OCI-LY7 (cell line): Measurements from ENCODE around the gene TNP1. TPM values are rescaled to one million over a fixed set of nuclear protein-coding genes. Genes with fewer than 3 reads are reported as not detected.

Experiments
- Bru-seq: library from RNA; stranded (reverse); fragments of 400-500 nt; gene quantifications from one replicate; lab custom pipeline; 2021; lab: Mats Ljungman, UMichigan
- BruChase-seq, 2 experiments: library from RNA; stranded (reverse); fragments of 400-500 nt; gene quantifications; one replicate each; lab custom pipeline; 2021; lab: Mats Ljungman, UMichigan
- BruUV-seq: library from RNA; stranded (reverse); fragments of 400-500 nt; replicated peaks from 2 replicates; lab custom pipeline; 2021; lab: Mats Ljungman, UMichigan
- CTCF ChIA-PET: fragments of 300-600 bp; sonication (Branson Sonifier 250); formaldehyde crosslinking; loops from one replicate; lab custom pipeline; 2022; ENCODE audit warnings: antibody characterized with exemption; ENCODE audit not compliant: unreplicated experiment; lab: Charles Lee
- POLR2A ChIA-PET: fragments of 300-600 bp; sonication (Branson Sonifier 250); formaldehyde crosslinking; loops from one replicate; lab custom pipeline; 2022; ENCODE audit warnings: antibody characterized with exemption; lab: Charles Lee
- DNase-seq: peaks from one replicate; pipeline ENCODE4 v3.0.0-alpha.2; 2015; ENCODE audit warnings: low spot score
- H2AFZ ChIP-seq: fragments of 200-600 bp; sonication (generic), shearing (Covaris generic); 2 replicates; pipeline ENCODE4 v1.6.1; 2014; ENCODE audit warnings: mild to moderate bottlenecking, antibody characterized with exemption, low read length, moderate library complexity
- H3K27ac ChIP-seq: fragments of 200-600 bp; sonication (generic); 2 replicates; pipeline ENCODE4 v1.5.1; 2014; ENCODE audit warnings: mixed run types, low read depth, mild to moderate bottlenecking, moderate library complexity, low read length, inconsistent platforms; ENCODE audit not compliant: poor library complexity, severe bottlenecking
- H3K36me3 ChIP-seq: fragments of 200-600 bp; sonication (generic); 2 replicates; pipeline ENCODE4 v1.6.1; 2014; ENCODE audit warnings: mild to moderate bottlenecking, antibody characterized with exemption, low read length, moderate library complexity, mixed read lengths; ENCODE audit not compliant: insufficient read depth
- H3K4me1 ChIP-seq: fragments of 200-600 bp; sonication (generic); 2 replicates; pipeline ENCODE4 v1.5.1; 2014; ENCODE audit warnings: mild to moderate bottlenecking, low read length; ENCODE audit not compliant: insufficient read depth, poor library complexity, severe bottlenecking
- H3K4me2 ChIP-seq: fragments of 200-600 bp; sonication (generic); 2 replicates; pipeline ENCODE4 v1.6.1; 2014; ENCODE audit warnings: mild to moderate bottlenecking, low read length
- H3K4me3 ChIP-seq: fragments of 200-600 bp; sonication (generic); 2 replicates; pipeline ENCODE4 v1.5.1; 2014; ENCODE audit warnings: mild to moderate bottlenecking, low read depth, low read length; ENCODE audit not compliant: poor library complexity, severe bottlenecking
- H3K79me2 ChIP-seq: fragments of 200-600 bp; sonication (generic); 2 replicates; pipeline ENCODE4 v1.6.1; 2016; ENCODE audit warnings: low read depth, mild to moderate bottlenecking, low read length, moderate library complexity, mixed read lengths; ENCODE audit not compliant: insufficient read depth
- H3K9me2 ChIP-seq: fragments of 200-600 bp; sonication (generic); 2 replicates; pipeline ENCODE4 v1.6.1; 2016; ENCODE audit warnings: mild to moderate bottlenecking, low read length, mixed read lengths; ENCODE audit not compliant: insufficient read depth
- H3K9me3 ChIP-seq: fragments of 200-600 bp; sonication (generic); 2 replicates; pipeline ENCODE4 v1.6.1; 2014; ENCODE audit warnings: mild to moderate bottlenecking, mixed run types, low read length, mixed read lengths
- H4K20me1 ChIP-seq: fragments of 200-600 bp; sonication (generic); 2 replicates; pipeline ENCODE4 v1.6.1; 2014; ENCODE audit warnings: mild to moderate bottlenecking, antibody characterized with exemption, low read length, moderate library complexity, mixed read lengths; ENCODE audit not compliant: insufficient read depth
- EZH2phosphoT487 ChIP-seq: fragments of 200-600 bp; sonication (generic); IDR thresholded peaks from 2 replicates; pipeline ENCODE4 v1.6.1; 2018; ENCODE audit warnings: low read depth, borderline replicate concordance, mild to moderate bottlenecking, mixed run types, antibody characterized with exemption, low read length, moderate library complexity, mixed read lengths
- intact Hi-C: fragments of 100-400 bp; cut with micrococcal nuclease; formaldehyde crosslinking; loops from one replicate; pipeline ENCODE4 v1.10.0; 2022; ENCODE audit not compliant: unreplicated experiment
- long read RNA-seq: library from polyadenylated mRNA; stranded (forward); transcript quantifications from one replicate; pipeline ENCODE4 v2.0.0, GENCODE V29; 2022
- total RNA-seq, 2 experiments: library from RNA; depleted of rRNA in 1 of 2; stranded (reverse); fragments of >200 nt in 1 of 2; shearing (Covaris generic) in 1 of 2; gene quantifications; 2 replicates each; pipeline ENCODE4 v1.2.3, GENCODE V29; 2014 to 2022
- TF ChIP-seq, protein P1 (sequence below): fragments of 200-600 bp; sonication (generic); conservative IDR thresholded peaks from 2 replicates; pipeline ENCODE4 v1.5.1; 2014; ENCODE audit warnings: mild to moderate bottlenecking, antibody characterized with exemption, low read length, moderate library complexity, mixed read lengths

Gene TNP1, protein sequence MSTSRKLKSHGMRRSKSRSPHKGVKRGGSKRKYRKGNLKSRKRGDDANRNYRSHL
- not detected in 2 replicates for total RNA-seq (2014; rRNA removed; shearing (Covaris generic))
- not detected in 2 replicates for total RNA-seq (2022)
- Bru-seq, nascent RNA, result not detected
- BruChase-seq, experiment 1, labeled RNA remaining after a 6-hour chase, result not detected
- not detected for BruChase-seq, experiment 2, labeled RNA remaining after a 2-hour chase
- long read RNA-seq, result 0 reads

DNA sequence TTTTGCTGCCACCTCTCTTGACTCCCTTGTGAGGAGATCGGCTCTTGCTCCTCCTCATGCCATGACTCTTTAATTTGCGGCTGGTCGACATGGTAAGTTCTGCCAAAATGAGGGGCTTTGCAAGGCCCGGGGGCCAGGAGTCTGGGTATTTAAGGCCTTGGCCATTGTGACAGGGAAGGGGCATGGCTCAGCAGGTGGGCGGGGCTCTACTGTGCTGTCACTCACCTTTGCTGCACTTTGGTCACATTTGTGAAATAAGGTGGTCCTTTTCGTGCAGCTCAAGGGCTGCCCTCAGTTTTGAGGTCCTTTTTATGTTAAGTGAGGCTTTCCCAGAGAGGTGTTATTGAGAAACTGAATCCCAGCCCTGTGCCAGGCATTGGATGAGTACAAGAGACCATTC, at the start of gene TNP1:
Gene TNP1, minus strand, starts transcription at position 121 of the 400 bp plus-strand sequence. Its CDS starts 30 bp downstream, at position 91.
- no peaks in the 10 kb centered on the region for H3K79me2 ChIP-seq
- H3K9me2 ChIP-seq, result no peaks in the 10 kb centered on the region
- H3K4me3 ChIP-seq, result no peak within 1 kb of the TSS
- TF ChIP-seq EZH2phosphoT487, result no peak
- TF ChIP-seq, protein P1, sequence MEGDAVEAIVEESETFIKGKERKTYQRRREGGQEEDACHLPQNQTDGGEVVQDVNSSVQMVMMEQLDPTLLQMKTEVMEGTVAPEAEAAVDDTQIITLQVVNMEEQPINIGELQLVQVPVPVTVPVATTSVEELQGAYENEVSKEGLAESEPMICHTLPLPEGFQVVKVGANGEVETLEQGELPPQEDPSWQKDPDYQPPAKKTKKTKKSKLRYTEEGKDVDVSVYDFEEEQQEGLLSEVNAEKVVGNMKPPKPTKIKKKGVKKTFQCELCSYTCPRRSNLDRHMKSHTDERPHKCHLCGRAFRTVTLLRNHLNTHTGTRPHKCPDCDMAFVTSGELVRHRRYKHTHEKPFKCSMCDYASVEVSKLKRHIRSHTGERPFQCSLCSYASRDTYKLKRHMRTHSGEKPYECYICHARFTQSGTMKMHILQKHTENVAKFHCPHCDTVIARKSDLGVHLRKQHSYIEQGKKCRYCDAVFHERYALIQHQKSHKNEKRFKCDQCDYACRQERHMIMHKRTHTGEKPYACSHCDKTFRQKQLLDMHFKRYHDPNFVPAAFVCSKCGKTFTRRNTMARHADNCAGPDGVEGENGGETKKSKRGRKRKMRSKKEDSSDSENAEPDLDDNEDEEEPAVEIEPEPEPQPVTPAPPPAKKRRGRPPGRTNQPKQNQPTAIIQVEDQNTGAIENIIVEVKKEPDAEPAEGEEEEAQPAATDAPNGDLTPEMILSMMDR, result no peak
- no peaks in the 10 kb centered on the region for H3K4me1 ChIP-seq
- CTCF ChIA-PET, result no interaction called here
- DNase-seq, result no peak
- intact Hi-C loops, result no loop called here
- BruUV-seq, result no TSS peak
- no peaks in the 10 kb centered on the region for H3K36me3 ChIP-seq
- no peak within 1 kb of the TSS for H3K4me2 ChIP-seq
- POLR2A ChIA-PET, result no interaction called here
- H3K27ac ChIP-seq, result no peak within 1 kb of the TSS
- no peak within 1 kb of the TSS for H2AFZ ChIP-seq
- no peaks in the 10 kb centered on the region for H4K20me1 ChIP-seq
- no peaks in the 10 kb centered on the region for H3K9me3 ChIP-seq

DNA sequence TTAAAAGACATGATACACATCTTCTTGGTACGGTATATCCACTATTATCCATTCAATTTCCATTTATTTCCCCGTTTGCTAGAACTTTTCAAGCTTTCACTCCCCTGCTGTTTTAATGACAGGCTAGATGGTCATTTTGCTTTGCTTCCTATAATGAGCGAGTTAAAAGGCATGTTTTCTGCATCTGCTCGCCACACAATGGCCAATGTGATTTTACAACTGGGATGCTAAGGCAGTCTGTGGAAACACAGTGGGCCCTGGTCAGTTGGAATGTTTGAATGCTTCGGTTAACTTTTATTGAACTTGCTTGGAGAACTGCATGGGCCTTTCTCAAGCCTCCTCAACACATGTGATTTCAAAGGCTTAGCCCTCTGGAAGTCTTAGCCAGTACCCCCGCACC, 48.4 kb upstream of the TNP1 start:
- DNase-seq, result no peak
- H3K4me3 ChIP-seq, result no peak overlapping the region
- no peak for TF ChIP-seq EZH2phosphoT487
- TF ChIP-seq, protein P1, result no peak
- H3K79me2 ChIP-seq, result no peaks in the 10 kb centered on the region
- ChIA-PET POLR2A (no interaction called here), CTCF (no interaction called here)
- no TSS peak for BruUV-seq
- H3K9me3 ChIP-seq, result no peaks in the 10 kb centered on the region
- no peaks in the 10 kb centered on the region for H3K36me3 ChIP-seq
- no peaks in the 10 kb centered on the region for H4K20me1 ChIP-seq
- intact Hi-C loops, result no loop called here
- no peak overlapping the region for H2AFZ ChIP-seq
- H3K9me2 ChIP-seq, result no peaks in the 10 kb centered on the region
- no peaks in the 10 kb centered on the region for H3K4me1 ChIP-seq
- no peak overlapping the region for H3K27ac ChIP-seq
- H3K4me2 ChIP-seq, result no peak overlapping the region

DNA sequence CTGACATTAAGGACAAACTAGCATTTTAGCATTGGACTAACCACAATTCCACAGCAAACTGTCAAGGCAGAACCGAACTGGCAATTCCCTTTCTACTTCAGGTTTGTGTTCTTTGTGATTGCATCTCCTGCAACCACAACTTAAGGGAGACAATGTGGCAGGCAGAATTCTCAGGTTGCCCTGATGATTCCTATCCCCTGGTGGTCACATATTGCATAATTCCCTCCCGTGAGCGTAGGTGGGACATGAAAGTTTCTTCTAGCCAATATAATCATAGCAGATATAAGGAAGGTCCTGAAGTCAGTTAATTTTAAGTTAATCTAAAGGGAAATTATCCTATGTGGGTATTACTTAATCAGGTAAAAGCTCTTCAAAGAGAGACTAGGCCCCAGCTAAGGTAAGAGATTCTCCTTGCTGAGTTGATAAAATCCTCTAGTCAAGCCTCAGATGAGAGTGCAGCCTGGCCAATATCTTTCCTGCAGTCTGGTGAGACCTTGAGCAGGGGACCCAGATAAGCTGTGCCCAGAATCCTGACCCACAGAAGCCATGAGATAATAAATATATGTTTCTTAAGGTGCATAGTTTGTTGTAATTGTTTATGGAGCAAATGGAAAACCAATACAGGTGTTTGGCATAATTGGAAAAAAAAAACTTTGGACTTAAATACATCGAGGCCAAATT, 45.9 kb upstream of the TNP1 start:
- ChIA-PET CTCF (no interaction called here), POLR2A (no interaction called here)
- H3K79me2 ChIP-seq, result no peaks in the 10 kb centered on the region
- no peak for DNase-seq
- no peaks in the 10 kb centered on the region for H3K9me2 ChIP-seq
- H3K4me3 ChIP-seq, result no peak overlapping the region
- intact Hi-C loops, result no loop called here
- no peak overlapping the region for H3K4me2 ChIP-seq
- BruUV-seq, result no TSS peak
- H3K4me1 ChIP-seq, result no peaks in the 10 kb centered on the region
- no peak overlapping the region for H2AFZ ChIP-seq
- no peaks in the 10 kb centered on the region for H4K20me1 ChIP-seq
- no peak for TF ChIP-seq EZH2phosphoT487
- H3K36me3 ChIP-seq, result no peaks in the 10 kb centered on the region
- no peak overlapping the region for H3K27ac ChIP-seq
- H3K9me3 ChIP-seq, result no peaks in the 10 kb centered on the region
